8988T (cell line): ENCODE results near the gene CALML5.

Experiments used
- DNase-seq: peaks from one replicate; pipeline ENCODE4 v3.0.0; 2011

Gene CALML5, protein sequence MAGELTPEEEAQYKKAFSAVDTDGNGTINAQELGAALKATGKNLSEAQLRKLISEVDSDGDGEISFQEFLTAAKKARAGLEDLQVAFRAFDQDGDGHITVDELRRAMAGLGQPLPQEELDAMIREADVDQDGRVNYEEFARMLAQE

DNA sequence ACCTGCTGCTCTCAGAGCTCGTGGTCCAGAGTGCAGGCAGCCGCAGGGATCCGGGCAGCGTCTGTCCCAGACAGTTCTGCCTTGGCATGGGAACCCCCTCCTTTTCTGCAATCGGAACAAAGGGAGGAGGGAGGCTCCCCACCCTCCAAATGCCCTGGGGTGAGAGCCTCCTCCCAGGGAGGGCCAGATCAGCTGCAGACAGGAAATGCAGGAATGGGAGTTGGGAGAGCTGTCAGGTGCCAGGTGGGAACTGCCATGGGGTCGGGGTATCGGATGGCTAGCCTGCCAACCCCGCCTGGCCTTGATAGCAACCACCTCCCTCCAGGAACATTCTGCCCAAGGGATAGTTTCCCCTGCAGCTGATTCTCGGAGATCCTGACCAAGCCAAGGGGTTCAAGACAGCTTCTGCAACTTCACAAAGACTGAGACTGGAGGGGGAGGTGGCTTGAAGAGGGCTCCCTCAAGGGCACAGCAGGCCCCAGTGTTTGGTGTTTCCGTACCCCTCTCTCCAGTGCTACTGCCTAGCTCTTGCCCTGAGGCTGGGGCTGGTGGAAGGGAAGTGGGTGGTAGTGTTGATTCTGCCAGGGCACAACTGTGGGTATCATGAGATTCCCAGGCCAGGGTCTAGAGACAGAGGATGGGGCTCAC is at the start of gene CALML5:
CALML5 (minus strand) TSS at position 78 of the 648 bp plus-strand sequence. CDS start 132 bp downstream, outside the sequence.
- DNase-seq: no peak

DNA sequence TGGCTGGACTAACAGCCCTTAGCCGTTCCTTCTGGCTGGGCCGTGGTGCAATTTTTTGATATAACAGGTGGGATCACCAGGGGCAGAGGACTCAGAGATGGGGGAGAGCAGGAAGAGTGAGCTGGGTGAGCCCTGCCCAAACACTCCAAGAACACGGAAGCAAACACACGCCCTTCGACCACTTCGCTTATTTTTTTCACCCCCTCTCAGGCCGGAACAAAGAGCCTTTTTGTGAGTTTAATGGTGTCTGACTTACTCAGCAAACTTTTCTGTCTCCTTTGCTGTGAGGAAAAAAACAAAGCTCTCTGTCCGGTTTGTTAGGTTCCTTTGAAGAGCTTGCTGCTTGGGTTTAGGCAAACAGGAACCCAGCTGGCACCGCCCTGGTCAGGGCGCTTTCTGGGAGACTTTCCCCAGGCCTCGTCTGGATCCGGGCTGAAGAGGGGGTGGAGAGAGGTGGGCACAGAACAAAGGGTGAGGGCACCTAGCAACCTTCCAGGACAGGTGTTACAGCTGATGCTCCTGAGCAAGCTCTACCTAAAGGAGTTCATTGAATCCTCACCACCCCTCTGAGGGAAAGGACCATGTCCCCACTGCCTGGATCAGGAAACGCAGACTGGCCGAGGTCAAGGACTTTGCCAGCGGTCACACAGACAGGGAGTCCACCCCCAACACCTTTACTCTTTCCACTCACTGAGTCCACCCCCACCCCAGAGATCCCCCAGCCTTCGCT is 48.7 kb upstream of the CALML5 start:
- DNase-seq: no peak

DNA sequence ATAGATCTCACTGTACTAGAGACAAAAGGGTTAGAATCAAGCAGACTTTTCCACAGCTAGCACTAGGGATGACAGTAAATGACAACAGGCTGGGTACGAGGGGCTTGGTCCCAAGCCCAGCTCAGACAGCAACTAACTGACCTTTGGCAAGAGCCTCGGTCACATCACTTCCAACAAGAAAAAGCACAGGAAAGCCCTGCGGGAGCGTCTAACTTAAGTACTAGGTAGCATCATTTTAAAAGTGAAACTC is 48.2 kb upstream of the CALML5 start:
- no peak for DNase-seq

DNA sequence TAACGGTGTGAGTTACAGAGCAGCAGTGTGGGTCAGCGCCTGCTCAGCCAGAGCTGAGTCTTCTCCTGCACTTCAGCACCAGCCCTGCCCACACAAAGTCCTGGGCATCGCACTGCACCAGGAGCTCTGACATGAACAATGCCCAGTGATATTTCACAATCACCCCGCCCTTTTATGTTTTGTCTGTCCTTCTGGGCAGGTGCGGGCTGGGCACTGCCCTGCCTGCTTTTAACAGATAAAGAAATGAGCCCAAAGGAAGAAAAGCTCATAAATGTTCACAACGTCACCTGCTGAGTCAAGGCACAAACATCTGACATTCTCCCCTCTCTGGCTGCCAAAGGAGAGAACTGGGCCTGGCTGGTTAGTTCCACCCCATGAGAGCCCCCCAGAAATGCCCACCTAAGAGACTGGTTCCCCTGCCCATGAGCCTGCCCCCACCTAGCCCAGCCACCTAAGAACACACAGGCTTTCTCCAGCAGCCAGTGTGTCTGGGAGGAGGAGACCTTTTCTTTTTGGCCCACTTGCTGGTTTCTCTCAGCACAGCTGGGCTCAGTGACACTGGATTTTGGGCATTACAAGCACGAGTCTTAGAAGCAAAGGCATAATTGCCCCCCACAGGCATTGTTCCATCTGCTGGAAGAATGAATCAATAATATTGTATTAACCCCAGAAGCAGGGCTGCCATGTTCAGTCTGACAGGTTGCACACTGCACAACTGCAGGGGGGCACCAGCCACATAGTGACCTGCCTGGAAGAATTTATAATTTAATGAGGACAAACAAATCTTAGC is 47.7 kb upstream of the CALML5 start:
- peak; percentile 51 for DNase-seq

DNA sequence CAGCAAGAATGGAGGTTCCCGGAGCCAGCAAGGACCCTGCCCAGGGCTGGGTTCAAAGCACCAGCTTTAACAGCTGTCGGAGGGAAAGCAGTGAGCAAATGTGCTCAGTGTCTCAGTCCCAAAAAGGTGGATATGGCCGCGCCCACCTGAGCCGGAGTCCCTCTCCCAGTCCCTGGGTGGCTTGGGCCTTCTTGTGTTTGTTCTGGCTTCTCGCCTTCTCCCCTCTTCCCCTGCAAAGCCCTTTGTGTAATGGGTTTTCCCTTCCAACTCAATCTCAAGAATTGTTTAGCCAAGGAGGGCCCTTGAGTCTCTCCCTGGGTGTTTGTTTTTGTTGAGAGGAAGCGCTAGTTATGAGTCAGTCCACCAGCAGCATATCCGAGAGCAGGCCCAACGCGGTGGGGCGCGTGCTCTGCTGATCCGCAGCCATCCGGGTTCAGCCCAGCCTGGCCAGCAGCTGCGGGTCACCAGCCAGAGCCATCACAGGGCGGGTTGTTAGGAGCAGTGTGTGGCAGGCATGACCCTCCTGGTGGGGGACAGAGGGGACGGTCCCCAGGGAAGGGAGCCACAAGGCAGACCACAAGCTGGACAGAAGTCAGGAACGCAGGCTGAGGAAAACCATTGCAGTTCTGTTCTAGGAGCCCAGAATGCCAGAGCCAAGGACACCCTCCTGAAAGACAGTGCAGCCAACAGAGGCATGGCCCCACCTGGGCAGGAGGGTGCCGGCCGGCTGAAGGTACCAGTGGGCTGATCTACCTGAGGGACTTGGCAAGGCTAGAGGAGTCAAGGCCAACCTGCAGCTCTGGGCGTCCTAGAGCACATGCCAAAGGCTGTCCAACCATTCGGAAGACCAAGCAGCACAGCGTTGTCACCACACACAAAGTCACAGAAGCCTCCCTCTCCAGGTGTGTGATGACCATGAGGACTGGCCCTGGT is 46.7 kb upstream of the CALML5 start:
- DNase-seq: peak; percentile 71

DNA sequence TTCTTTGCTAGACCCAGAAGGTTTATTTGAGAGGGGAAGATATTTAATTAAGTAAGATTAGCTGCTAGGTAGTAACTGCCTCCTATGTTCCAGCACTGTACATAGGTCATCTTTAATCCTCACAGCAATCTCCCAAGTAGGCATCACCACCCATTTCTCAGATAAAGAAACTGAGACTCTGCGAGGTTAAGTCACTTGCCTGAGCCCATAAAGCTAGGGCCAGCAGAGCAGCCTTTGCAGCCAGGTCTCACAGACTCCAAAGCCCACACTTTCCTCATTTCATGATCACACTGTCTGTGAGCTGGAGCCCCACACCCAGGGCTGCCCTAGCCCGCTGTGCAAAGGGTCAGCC is 46.0 kb upstream of the CALML5 start:
- DNase-seq: no peak

DNA sequence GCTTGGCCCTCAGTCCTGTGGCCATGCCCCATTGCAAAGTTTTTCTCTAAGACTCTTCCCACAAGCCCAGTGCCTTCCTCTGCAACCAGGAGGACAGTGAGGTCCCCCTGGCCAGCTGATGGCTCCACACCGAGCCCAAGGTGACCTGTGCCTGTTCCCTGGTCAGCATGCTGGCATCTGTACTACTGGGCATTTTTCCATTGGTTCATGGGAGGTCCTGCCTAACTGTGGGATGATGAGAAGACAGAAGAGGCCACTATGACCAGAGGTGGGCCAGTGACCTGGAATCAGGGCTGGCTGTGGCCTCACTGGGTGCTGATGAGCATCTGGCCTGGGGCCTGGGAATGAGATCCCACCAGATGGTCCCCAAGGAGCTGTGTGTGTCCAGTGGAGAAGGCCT is 45.6 kb upstream of the CALML5 start:
- no peak for DNase-seq

DNA sequence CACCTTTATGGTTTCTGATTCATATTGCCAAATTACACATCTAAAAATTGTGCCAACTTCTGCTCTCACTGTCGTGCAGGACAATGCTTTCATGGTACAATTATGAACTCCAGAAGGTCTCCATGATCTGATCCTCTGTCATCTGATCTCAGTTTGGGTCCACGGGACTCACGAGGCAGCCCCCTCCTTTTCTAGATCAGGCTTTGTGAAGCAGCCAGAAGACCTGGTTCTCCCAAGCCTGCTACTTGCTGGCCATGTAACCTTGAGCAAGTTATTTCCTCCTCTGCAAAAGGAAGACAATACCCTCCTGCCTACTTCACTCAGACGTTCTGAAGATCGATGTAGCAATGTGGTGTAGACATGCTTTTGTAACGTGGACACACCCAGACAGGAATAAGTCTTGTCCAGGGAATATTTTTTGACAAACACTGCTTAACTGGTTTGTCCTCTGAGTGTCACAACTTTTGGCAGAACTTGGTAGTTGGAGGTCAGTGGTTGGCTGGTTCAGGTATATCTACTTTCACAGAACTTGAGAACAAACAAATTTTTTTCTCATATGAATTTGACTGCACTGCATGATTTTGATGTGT is 44.9 kb upstream of the CALML5 start:
- DNase-seq: no peak

DNA sequence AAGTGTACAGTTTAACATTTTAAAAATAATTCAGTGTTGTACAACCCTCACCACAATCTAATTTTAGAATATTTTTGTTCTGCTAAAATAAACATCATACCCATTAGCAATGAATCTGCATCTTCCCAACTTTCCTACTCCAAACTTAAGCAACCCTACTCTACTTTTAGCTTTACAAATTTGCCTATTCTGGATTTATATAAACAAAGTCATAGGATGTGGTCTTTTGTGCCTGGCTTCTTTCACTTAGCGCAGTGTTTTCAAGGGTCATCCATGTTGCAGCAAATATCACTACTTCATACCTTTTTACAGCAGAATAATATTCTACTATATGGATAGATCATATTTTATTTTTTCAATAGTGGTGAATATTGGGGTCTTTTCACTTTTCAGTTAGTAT is 44.3 kb upstream of the CALML5 start:
- no peak for DNase-seq

DNA sequence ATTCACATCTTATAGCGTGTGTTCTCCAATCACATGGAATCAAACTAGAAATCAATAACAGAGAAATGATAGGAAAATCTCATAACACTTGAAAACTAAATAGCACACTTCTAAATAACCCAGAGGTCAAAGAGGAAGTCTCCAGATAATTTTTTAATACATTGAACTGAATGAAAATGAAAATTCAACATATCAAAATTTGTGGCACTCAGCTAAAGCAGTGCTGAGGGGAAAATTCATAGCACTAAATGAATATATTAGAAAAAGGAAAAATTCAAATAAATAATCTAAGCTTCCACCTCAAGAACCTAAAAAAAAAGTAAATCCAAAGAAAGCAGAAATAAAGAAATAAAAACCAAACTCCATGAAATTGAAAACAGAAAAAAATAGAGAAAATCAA is 42.7 kb upstream of the CALML5 start:
- DNase-seq: no peak

DNA sequence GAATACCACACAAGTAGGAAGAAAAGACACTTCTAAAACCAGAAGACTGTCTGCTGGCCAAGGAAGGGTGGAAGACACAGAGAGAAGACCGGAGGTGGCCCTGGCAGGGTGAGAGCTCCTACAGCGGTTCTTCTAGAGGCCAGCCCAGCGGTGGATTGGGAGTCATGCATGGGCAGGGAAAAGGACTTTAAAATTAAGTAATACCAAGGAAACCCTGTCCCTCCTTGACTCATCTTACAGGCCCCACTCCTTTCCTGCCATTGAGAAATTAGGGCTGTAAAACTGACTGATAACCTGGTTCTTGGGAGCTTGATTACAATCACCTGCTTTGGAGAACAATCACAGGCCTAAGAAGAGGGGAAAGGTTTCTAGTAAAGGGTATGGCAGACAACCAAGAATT is 41.5 kb upstream of the CALML5 start:
- DNase-seq: no peak

DNA sequence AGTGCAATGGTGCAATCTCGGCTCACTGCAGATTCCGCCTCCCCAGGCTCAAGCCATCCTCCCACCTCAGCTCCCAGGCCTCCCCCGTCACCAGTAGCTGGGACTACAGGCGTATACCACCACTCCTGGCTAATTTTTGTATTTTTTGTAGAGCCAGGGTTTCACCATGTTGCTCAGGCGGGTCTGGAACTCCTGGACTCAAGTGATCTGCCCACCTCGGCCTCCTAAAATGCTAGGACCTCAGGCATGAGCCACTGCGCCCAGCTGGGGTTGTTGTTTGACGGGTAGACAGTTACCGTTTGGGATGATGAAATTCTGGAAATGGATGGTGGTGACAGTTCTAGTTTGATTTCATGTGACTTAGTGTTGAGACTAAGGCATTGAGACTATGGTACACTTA is 40.7 kb upstream of the CALML5 start:
- DNase-seq: no peak

DNA sequence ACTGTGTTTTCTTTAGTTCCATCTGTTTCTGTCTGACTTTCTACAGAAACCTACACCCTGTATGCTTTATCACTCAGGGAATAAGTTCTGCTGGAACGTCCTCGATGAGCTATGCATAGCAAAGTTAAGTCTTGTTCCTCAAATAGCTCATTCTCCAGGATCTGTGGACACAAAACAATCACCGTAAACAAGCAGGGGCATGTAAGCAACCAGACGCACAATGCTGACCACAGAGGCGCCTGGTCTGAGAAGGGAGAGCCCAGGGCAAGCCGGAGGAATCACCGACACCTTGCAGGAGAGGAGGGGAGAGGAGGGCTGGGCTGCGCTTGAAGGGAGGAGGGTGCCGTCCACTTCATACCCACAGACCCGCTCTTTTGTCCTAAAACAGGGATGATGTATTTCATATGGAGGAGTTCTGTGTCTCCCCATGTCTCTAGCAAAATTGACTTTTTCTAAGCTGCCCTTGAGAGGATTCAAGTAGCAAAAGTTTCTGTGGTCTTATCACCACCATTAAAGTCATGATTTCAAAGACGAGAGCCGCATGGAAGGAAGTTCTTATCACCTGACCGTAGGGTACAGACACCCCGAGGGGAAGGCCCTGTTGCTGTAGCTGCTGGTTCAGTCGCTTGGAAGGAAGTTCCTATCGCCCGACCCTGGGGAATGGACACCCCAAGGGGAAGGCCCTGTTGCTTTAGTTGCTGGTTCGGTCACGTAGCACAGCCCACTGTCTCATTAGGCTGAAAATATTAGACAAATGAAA is 39.7 kb upstream of the CALML5 start:
- no peak for DNase-seq

DNA sequence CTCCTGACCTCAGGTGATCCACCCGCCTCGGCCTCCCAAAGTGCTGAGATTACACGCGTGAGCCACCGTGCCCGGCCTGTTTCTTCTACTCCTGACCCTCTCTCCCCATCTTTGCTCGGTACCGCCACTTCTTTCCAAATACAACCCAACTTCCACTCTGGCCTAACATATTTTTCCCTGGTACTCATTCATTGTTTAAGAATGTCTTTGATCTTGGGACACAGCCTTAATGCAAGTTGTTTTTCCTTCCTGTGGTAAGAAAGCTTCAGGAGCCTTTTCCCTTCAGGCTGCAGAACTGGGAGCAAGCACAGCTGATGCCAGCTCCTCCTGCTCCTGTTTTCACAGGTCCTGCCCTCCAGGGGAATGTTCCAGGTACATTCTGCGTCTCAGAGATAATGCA is 39.1 kb upstream of the CALML5 start:
- DNase-seq: no peak

DNA sequence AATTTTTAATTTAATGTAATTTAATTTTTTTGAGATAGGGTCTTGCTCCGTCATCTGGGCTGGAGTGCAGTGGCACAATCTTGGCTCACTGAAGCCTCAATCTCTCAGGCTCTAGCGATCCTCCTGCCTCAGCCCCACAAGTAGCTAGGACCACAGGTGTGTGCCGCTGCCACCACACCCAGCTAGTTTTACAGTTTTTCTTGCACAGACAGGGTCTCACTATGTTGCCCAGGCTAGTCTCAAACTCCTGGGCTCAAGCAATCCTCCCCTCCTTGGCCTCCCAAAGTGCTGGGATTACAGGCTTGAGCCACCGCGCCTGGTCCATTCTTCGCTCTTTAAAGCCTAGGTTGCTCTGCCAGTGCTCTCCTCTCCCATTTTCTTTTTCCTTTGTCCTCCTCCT is 38.3 kb upstream of the CALML5 start:
- no peak for DNase-seq

DNA sequence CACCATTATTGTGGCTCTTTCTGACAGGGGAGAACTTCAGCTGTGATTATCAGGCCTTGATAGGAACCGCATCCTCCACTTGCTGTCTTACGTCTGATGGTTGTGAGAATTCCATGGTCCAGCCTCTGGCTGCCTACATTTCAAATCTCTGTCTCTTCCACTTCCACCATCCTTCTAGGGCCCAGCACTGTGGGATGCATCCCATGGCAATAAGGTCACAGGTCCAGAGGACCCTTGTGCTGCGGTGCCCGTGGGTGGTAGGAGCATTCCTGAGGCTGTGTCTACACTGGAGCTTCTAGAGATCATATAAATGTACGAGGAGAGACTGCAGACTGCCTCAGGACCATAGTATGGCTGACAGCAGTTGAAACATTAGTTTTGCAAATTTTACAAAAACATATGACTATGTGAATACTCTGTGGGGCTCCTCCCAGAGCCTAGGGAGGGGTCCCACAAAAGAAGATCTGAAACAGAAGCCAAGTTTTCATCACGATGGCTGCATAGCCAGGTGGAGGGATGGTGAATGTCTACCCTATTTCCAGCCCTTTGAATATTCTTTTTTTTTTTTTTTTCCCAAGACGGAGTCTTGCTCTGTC is 37.2 kb upstream of the CALML5 start:
- no peak for DNase-seq

DNA sequence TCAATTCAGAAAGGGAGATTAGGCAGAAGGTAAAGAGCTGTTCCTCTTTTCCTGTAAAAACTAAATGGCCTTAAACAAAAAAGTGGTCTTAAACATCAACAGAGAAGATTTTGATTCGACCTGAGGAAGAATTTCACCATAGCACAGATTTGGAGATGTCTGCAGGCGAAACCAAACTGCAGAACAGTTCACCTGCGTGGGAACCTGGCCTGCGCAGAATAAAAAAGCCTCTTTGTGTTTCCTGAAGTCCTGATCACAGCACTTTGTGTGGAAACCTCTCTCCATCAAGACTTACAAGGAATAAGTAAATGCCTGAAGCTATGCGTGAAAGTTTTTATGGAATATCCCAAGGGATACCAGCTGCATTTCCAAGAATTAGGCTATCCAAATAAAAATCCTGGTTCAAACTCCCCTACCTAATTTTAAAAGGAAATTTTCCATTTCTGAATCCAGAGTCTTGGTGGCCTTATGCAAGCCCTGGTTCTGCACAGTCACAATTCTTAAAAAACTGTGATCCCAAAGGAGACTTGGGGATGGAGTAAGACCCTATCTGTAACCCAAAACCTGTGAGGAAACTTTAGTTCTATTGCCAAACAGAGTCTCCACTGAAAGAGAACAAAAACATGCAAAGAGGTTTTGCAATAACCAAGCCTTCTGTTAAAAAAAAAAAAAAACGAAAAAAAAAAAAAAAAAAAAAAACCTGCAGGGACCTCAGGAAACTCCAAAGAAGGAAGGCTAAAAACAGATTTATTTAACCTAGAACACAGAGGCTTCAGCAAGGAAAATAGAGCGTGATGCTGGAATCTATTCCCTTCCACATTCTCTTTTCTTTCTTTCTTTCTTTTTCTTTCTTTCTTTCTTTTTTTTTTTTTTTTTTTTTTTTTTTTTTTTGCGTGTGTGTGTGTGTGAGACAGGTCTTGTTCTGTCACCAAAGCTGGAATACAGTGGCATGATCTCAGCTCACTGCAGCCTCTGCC is 35.8 kb upstream of the CALML5 start:
- no peak for DNase-seq

DNA sequence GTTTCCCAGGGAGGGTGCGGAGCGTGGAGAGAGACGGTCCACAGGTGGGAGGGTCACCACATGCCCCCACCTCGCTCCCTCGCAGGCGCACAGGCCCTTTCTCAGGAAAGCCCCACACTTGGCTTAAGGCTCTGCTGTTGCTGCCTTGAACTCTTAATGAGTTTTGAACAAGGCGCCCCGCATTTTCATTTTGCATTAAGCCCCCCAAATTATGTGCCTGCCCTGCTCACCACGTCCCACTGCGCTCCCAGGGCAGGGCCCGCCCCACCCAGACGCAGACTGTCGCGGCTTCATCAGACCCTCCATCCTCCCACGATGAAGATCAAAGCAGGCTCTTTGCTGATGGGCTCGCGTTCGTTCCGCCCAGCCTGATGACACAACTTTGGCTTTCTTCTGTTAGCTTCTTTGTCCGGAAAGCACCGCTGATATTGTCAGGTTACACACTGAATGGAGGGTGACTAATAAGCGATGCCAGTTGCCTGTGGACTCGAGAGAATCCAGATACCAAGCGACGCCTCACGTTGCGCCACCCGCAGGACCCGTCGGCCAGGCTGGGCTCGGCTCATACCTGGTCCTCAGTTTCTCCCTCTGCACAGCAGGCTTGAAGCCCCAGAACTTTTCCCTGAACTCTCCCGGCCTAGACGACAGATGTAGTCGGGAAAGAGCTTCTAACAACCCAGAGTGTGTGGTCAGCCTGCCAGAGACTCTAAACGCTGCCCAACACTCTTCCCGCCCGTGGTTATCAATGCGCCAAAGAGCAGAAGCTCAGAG is 34.9 kb upstream of the CALML5 start:
- no peak for DNase-seq

DNA sequence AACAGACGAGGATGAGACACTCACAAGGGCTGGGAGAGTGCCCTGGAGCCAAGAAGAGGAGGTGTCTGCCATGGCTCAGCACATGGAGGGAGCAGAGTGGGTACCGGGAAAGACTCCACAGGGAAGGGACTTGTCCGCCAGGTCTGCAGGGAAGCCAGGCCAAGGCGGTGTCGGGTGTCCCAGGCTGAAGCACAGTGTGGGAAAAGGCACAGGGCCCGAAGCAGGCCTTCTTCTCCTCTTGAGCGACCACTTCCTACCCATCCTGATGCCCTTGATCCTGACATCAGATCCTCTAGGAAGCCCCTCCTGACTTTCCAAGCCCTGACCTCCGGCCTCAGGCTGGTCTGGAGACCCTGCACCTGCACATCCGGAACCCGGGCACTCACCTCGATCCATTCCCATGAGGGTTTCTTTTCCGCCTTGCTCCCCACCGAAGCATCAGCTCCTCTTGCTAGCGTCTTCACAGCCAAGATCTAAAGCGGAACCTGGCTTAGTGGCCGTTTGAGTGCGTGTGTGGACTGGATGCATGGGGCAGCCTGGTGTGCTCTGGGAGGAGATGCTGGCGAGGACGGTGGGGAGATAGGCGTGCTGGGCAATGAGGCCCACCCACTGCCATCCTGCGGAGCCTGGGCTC is 33.8 kb upstream of the CALML5 start:
- DNase-seq: no peak
